Measurements from ENCODE around the gene CEBPA. TPM values are rescaled to one million over a fixed set of nuclear protein-coding genes. Genes with fewer than 3 reads are reported as not detected.

The CEBPA gene
- total RNA-seq, 4 donors from 2014 or later: 5.1 to 15.9 (median 8.9) TPM

- H3K36me3 ChIP-seq: no peaks in the 10 kb centered on the region
- H3K9me3 ChIP-seq: peaks cover 0 to 13% (median 5%) of the 10 kb centered on the region in 4 donors
- no peak for DNase-seq (ENCODE audit: extremely low spot score)
- no peak overlapping the region for H3K27ac ChIP-seq (replicated peaks in 1 of 4)
- H3K4me3 ChIP-seq: no peak overlapping the region
- peaks cover 0 to 34% (median 0%) of the 10 kb centered on the region in 4 donors for H3K27me3 ChIP-seq
- intact Hi-C loops (cut with DNase I): no loop called here
- no peaks in the 10 kb centered on the region for H3K4me1 ChIP-seq
- TF ChIP-seq CTCF (IDR thresholded peaks at IDR 0.05) (no peak), POLR2A (IDR thresholded peaks at IDR 0.05; ENCODE audit: low read depth) (no peak), EP300 (IDR thresholded peaks at IDR 0.05) (no peak), POLR2AphosphoS5 (IDR thresholded peaks at IDR 0.05) (no peak)
- 62% methylated on average over 4 of the region's 7 CpGs for WGBS
These were observed 46.1 kb downstream of the CEBPA start for GRCh38 chr19:33256261-33256660.

DNA sequence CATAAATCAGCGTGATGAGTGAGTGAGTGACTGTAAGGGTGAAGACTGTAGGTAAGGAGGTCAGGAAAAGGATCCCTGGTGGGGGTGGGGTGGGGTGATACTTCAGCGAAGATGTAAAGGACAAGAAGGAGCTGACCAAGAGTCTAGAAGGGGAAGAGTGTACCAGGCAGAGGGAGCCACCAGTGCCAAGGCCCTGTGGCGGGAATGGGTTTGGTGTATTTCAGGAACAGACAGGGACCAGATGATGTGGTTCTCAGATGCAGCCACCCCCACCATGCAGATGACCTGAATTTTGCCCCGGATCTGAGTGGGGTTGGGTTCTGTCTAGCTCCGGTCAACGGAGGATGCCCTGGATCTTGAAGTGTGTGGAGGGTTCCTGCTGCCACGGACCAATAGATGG is 46.6 kb downstream of the CEBPA start:
- no peak for DNase-seq (ENCODE audit: extremely low spot score)
- Histone ChIP-seq H3K4me3 (no peak overlapping the region), H3K36me3 (no peaks in the 10 kb centered on the region), H3K4me1 (no peaks in the 10 kb centered on the region), H3K9me3 (peaks cover 0 to 13% (median 5%) of the 10 kb centered on the region in 4 donors), H3K27ac (replicated peaks in 1 of 4) (no peak overlapping the region), H3K27me3 (peaks cover 0 to 39% (median 0%) of the 10 kb centered on the region in 4 donors)
- 89% methylated on average over 7 of the region's 7 CpGs for WGBS
- intact Hi-C loops (cut with DNase I): no loop called here
- TF ChIP-seq POLR2AphosphoS5 (IDR thresholded peaks at IDR 0.05) (no peak), POLR2A (IDR thresholded peaks at IDR 0.05; ENCODE audit: low read depth) (no peak), CTCF (IDR thresholded peaks at IDR 0.05) (no peak), EP300 (IDR thresholded peaks at IDR 0.05) (no peak)

DNA sequence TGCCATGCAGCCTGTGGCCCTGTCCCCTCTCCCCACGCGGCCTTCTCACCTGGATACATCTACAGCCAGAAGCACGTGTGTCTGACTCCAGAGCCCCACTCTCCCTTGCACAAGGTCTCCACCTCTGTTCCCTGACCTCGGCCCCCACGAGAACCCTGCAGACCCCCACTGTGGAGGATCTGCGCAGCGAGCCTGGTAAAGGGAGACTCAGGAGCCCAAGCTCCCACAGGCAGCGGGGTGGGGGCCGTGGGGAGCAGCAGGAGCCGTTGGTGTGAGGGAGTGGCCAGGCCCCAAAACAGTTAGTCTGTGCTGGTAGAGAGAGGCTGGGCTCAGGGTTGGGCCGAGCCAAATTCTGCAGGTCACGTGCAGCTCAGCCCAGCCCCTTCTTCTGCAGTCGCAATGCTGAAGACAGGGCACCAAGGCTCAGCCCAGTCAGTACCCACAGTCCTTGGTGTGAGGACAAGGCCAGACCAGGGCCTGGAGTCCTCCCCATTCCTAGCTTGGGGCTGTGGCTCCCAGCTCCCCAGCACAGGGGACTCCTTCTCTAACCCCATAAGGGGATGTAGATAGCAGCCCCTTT is 48.0 kb downstream of the CEBPA start:
- Histone ChIP-seq H3K4me3 (no peak overlapping the region), H3K4me1 (no peaks in the 10 kb centered on the region), H3K27me3 (peaks cover 0 to 41% (median 0%) of the 10 kb centered on the region in 4 donors), H3K27ac (replicated peaks in 1 of 4) (no peak overlapping the region), H3K36me3 (no peaks in the 10 kb centered on the region), H3K9me3 (peaks cover 0 to 13% (median 5%) of the 10 kb centered on the region in 4 donors)
- 81% methylated on average over 3 of the region's 13 CpGs for WGBS
- no peak for DNase-seq (ENCODE audit: extremely low spot score)
- intact Hi-C loops (cut with DNase I): no loop called here
- TF ChIP-seq EP300 (IDR thresholded peaks at IDR 0.05): no peak
- TF ChIP-seq CTCF (IDR thresholded peaks at IDR 0.05): no peak
- no peak for TF ChIP-seq POLR2A (IDR thresholded peaks at IDR 0.05; ENCODE audit: low read depth)
- TF ChIP-seq POLR2AphosphoS5 (IDR thresholded peaks at IDR 0.05): no peak

- no peak overlapping the region for H3K4me3 ChIP-seq
- H3K4me1 ChIP-seq: no peaks in the 10 kb centered on the region
- intact Hi-C loops (cut with DNase I): no loop called here
- TF ChIP-seq POLR2A (IDR thresholded peaks at IDR 0.05; ENCODE audit: low read depth): no peak
- H3K9me3 ChIP-seq: peaks cover 0 to 7% (median 2%) of the 10 kb centered on the region in 4 donors
- no peaks in the 10 kb centered on the region for H3K36me3 ChIP-seq
- no peak for DNase-seq (ENCODE audit: extremely low spot score)
- 80% methylated on average over 1 of the region's 8 CpGs for WGBS
- H3K27ac ChIP-seq (replicated peaks in 1 of 4): no peak overlapping the region
- H3K27me3 ChIP-seq: peaks cover 0 to 41% (median 0%) of the 10 kb centered on the region in 4 donors
These were observed 49.4 kb downstream of the CEBPA start for GRCh38 chr19:33252971-33253370.

- Histone ChIP-seq H3K27ac (replicated peaks in 1 of 4) (no peak overlapping the region), H3K4me3 (no peak overlapping the region), H3K27me3 (peaks cover 0 to 41% (median 0%) of the 10 kb centered on the region in 4 donors), H3K36me3 (no peaks in the 10 kb centered on the region), H3K9me3 (peaks cover 0 to 3% (median under 1%) of the 10 kb centered on the region in 4 donors), H3K4me1 (no peaks in the 10 kb centered on the region)
- TF ChIP-seq CTCF (IDR thresholded peaks at IDR 0.05): no peak
- no peak for TF ChIP-seq POLR2A (IDR thresholded peaks at IDR 0.05; ENCODE audit: low read depth)
- no peak for TF ChIP-seq EP300 (IDR thresholded peaks at IDR 0.05)
- intact Hi-C loops (cut with DNase I): no loop called here
- DNase-seq (ENCODE audit: extremely low spot score): no peak
- 91% methylated on average over 3 of the region's 4 CpGs for WGBS
These were observed 49.8 kb downstream of the CEBPA start for GRCh38 chr19:33252418-33252962.

Measured in esophagus muscularis mucosa (tissue), 4 donors.